ENCODE measurements around the gene PADI1. TPM values are rescaled to one million over a fixed set of nuclear protein-coding genes. Genes with fewer than 3 reads are reported as not detected.

The PADI1 gene
- total RNA-seq, 1 experiment from 2014 or later, result not detected

DNA sequence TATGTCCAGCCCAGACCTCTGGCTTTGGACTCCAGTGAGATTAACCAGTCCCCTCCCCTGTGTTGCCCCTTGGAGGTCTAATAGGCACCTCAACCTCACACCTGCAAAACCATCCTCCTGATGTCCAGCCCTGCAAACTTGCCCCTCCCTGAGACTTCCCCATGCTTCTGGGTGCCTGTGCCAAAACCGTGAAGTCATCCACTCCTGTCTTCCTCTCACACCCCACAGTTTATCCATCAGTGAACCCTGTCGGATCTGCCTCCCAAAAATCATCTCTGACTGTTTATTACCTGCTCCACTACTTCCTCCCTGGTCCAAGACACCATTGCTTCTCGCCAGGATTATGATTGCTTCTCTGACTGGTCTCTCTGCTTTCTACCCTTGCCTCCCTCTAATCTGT lies 31.7 kb upstream of the PADI1 start:
- Mint-ChIP-seq H3K4me1 (ENCODE audit: low read depth, unreplicated experiment) (no peaks in the 10 kb centered on the region), H3K36me3 (ENCODE audit: insufficient read depth, unreplicated experiment) (no peaks in the 10 kb centered on the region), H3K27ac (ENCODE audit: unreplicated experiment) (no peak overlapping the region), H3K27me3 (ENCODE audit: insufficient read depth, unreplicated experiment) (peaks cover 13% of the 10 kb centered on the region), H3K9me3 (ENCODE audit: unreplicated experiment) (peaks cover 21% of the 10 kb centered on the region), H3K4me3 (ENCODE audit: unreplicated experiment) (no peak overlapping the region)
- Histone ChIP-seq H3K4me1 (no peaks in the 10 kb centered on the region), H3K9me3 (no peaks in the 10 kb centered on the region), H3K27me3 (replicated peaks; ENCODE audit: control insufficient read depth, insufficient read depth, low read length) (no peaks in the 10 kb centered on the region), H3K36me3 (ENCODE audit: control insufficient read depth, insufficient read depth, low read length) (no peaks in the 10 kb centered on the region), H3K4me3 (ENCODE audit: low read depth, low read length) (no peak overlapping the region)
- BruUV-seq (replicated peaks), result no TSS peak
- CTCF ChIA-PET, result no interaction called here
- TF ChIP-seq, protein P1, sequence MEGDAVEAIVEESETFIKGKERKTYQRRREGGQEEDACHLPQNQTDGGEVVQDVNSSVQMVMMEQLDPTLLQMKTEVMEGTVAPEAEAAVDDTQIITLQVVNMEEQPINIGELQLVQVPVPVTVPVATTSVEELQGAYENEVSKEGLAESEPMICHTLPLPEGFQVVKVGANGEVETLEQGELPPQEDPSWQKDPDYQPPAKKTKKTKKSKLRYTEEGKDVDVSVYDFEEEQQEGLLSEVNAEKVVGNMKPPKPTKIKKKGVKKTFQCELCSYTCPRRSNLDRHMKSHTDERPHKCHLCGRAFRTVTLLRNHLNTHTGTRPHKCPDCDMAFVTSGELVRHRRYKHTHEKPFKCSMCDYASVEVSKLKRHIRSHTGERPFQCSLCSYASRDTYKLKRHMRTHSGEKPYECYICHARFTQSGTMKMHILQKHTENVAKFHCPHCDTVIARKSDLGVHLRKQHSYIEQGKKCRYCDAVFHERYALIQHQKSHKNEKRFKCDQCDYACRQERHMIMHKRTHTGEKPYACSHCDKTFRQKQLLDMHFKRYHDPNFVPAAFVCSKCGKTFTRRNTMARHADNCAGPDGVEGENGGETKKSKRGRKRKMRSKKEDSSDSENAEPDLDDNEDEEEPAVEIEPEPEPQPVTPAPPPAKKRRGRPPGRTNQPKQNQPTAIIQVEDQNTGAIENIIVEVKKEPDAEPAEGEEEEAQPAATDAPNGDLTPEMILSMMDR (IDR thresholded peaks at IDR 0.05; ENCODE audit: insufficient read depth in 1 of 2, low read depth in 1 of 2, low read length in 1 of 2, severe bottlenecking in 1 of 2, unreplicated experiment in 1 of 2), result no peak
- intact Hi-C loops (cut with micrococcal nuclease; ENCODE audit: unreplicated experiment), result no loop called here
- POLR2A ChIA-PET, result no interaction called here
- DNase-seq, result no peak

DNA sequence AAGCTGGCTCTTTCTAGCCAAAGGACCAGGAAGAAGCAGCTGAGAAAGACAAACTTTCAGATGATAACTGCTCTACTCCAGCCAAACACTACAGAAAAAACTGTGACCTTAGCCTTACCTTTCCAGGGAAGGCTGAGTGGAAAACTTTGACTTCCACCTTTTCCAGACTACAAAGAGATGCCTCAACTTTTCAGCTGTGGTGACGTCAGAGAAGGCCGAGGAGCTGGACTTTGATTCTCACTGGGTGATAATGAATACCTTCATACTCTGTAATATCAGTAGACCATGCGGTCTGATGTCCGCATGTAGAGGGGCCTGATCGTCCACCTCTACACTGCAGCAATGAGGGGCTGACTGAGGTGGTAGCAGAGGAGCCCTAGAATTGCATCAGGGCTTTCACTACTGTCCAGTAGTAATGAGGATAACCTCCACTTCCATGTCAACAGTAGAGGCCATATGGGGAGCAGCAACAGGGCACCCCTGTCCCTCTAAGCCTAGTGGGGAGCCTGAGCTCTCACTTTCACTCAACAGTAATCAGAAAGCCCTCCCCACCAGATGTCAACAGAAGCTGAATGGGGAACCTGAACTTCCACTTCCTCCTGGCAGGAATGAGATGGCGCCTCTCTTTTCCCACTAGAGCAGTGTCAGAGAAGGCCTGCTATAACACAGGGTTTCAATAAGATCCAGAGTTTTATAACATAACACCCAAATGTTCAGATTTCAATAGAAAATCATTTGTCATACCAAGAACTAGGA lies 28.4 kb upstream of the PADI1 start:
- ChIA-PET CTCF (no interaction called here), POLR2A (no interaction called here)
- Histone ChIP-seq H3K36me3 (ENCODE audit: control insufficient read depth, insufficient read depth, low read length) (no peaks in the 10 kb centered on the region), H3K4me3 (ENCODE audit: low read depth, low read length) (no peak overlapping the region), H3K9me3 (no peaks in the 10 kb centered on the region), H3K27me3 (replicated peaks; ENCODE audit: control insufficient read depth, insufficient read depth, low read length) (no peaks in the 10 kb centered on the region), H3K4me1 (no peaks in the 10 kb centered on the region)
- H3K36me3 Mint-ChIP-seq (ENCODE audit: insufficient read depth, unreplicated experiment), result no peaks in the 10 kb centered on the region
- H3K4me3 Mint-ChIP-seq (ENCODE audit: unreplicated experiment), result no peak overlapping the region
- intact Hi-C loops (cut with micrococcal nuclease; ENCODE audit: unreplicated experiment), result no loop called here
- TF ChIP-seq, protein P1 (IDR thresholded peaks at IDR 0.05; ENCODE audit: insufficient read depth in 1 of 2, low read depth in 1 of 2, low read length in 1 of 2, severe bottlenecking in 1 of 2, unreplicated experiment in 1 of 2), result no peak
- BruUV-seq (replicated peaks), result no TSS peak
- DNase-seq, result peak in 1 of 2 experiments; percentile 7
- peaks cover 21% of the 10 kb centered on the region for H3K9me3 Mint-ChIP-seq (ENCODE audit: unreplicated experiment)
- H3K27me3 Mint-ChIP-seq (ENCODE audit: insufficient read depth, unreplicated experiment), result peaks cover 22% of the 10 kb centered on the region
- H3K27ac Mint-ChIP-seq (ENCODE audit: unreplicated experiment), result no peak overlapping the region
- H3K4me1 Mint-ChIP-seq (ENCODE audit: low read depth, unreplicated experiment), result no peaks in the 10 kb centered on the region

DNA sequence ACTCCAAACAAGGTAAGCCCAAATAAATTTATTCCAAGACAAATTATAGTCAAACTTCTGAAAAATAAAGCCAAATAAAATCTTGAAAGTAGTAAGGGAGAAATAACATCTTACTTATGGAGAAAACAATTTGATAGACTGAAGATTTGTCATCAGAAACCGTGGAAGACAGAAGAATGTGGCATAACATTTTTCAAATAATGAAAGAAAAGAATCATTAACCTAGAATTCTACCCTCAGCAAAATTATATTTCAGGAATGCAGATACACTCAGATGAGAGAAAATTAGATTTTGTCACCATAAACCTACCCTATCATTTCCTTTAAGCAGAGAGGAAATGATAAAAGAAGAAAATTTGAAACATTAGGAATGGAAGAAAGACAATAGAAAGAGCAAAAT lies 27.3 kb upstream of the PADI1 start:
- intact Hi-C loops (cut with micrococcal nuclease; ENCODE audit: unreplicated experiment), result no loop called here
- BruUV-seq (replicated peaks), result no TSS peak
- CTCF ChIA-PET, result no interaction called here

More for the DNA sequence above, 27.3 kb upstream of the PADI1 start:
- Histone ChIP-seq H3K36me3 (ENCODE audit: control insufficient read depth, insufficient read depth, low read length) (no peaks in the 10 kb centered on the region), H3K4me3 (ENCODE audit: low read depth, low read length) (no peak overlapping the region), H3K27me3 (replicated peaks; ENCODE audit: control insufficient read depth, insufficient read depth, low read length) (no peaks in the 10 kb centered on the region), H3K9me3 (no peaks in the 10 kb centered on the region), H3K4me1 (no peaks in the 10 kb centered on the region)
- no peaks in the 10 kb centered on the region for H3K4me1 Mint-ChIP-seq (ENCODE audit: low read depth, unreplicated experiment)
- no peak overlapping the region for H3K27ac Mint-ChIP-seq (ENCODE audit: unreplicated experiment)
- POLR2A ChIA-PET, result no interaction called here
- DNase-seq, result no peak
- H3K36me3 Mint-ChIP-seq (ENCODE audit: insufficient read depth, unreplicated experiment), result no peaks in the 10 kb centered on the region
- TF ChIP-seq, protein P1 (IDR thresholded peaks at IDR 0.05; ENCODE audit: insufficient read depth in 1 of 2, low read depth in 1 of 2, low read length in 1 of 2, severe bottlenecking in 1 of 2, unreplicated experiment in 1 of 2), result no peak
- peaks cover 23% of the 10 kb centered on the region for H3K27me3 Mint-ChIP-seq (ENCODE audit: insufficient read depth, unreplicated experiment)
- peaks cover 21% of the 10 kb centered on the region for H3K9me3 Mint-ChIP-seq (ENCODE audit: unreplicated experiment)
- no peak overlapping the region for H3K4me3 Mint-ChIP-seq (ENCODE audit: unreplicated experiment)
